Activated B cell treated with CpG ODN at 0.5 μM for 24 hours (primary cell): ENCODE data around the gene TNS2. TPM values are rescaled to one million over a fixed set of nuclear protein-coding genes. Genes with fewer than 3 reads are reported as not detected.
"Not testable (repeated sequence)": the region's sequence is repeated elsewhere in the genome, so short reads cannot be mapped to it uniquely, and the experiment has no call there.

ENCODE experiments used
- ATAC-seq: fragments of 200-7000 bp; cut with Tn5 transposase; one replicate; pipeline ENCODE4 v1.10.0; 2021; ENCODE audit warnings: low read depth, mild to moderate bottlenecking, moderate library complexity
- CTCF ChIA-PET: fragments of 350-600 bp; sonication (Branson Sonifier 250); formaldehyde crosslinking; loops from one replicate; lab custom pipeline; 2021; ENCODE audit warnings: antibody characterized with exemption; lab: Charles Lee
- POLR2A ChIA-PET: fragments of 350-600 bp; sonication (Branson Sonifier 250); formaldehyde crosslinking; loops from one replicate; lab custom pipeline; 2021; ENCODE audit warnings: antibody characterized with exemption; lab: Charles Lee
- DNase-seq: peaks from one replicate; pipeline ENCODE4 v3.0.0; 2022
- H3K27ac Mint-ChIP-seq: one replicate; pipeline ENCODE4 v1.8.0; 2020; ENCODE audit warnings: mixed read lengths
- H3K27me3 Mint-ChIP-seq: one replicate; pipeline ENCODE4 v1.8.0; 2021; ENCODE audit warnings: mixed read lengths
- H3K36me3 Mint-ChIP-seq: one replicate; pipeline ENCODE4 v1.8.0; 2021; ENCODE audit warnings: low read depth, mixed read lengths
- H3K4me1 Mint-ChIP-seq: one replicate; pipeline ENCODE4 v1.8.0; 2021; ENCODE audit warnings: mixed read lengths
- H3K4me3 Mint-ChIP-seq: one replicate; pipeline ENCODE4 v1.8.0; 2020; ENCODE audit warnings: mild to moderate bottlenecking, mixed read lengths
- H3K9me3 Mint-ChIP-seq: one replicate; pipeline ENCODE4 v1.8.0; 2020; ENCODE audit warnings: mixed read lengths
- CTCF ChIP-seq: fragments of 200-600 bp; IDR thresholded peaks from one replicate; pipeline ENCODE4 v1.8.0; 2022; ENCODE audit warnings: antibody characterized with exemption, mild to moderate bottlenecking
- intact Hi-C: fragments of 100-400 bp; cut with micrococcal nuclease; formaldehyde crosslinking; loops from one replicate; pipeline ENCODE4 v1.15.1; 2024
- total RNA-seq: library from RNA; stranded (reverse); gene quantifications from 2 replicates; pipeline ENCODE4 v1.2.3, GENCODE V29; 2022

TNS2 gene
- total RNA-seq, 1 donor from 2014 or later, result 1.5 TPM

GRCh38 chr12:53005215-53005985, 44.5 kb upstream of the TNS2 start:
- ChIA-PET POLR2A (interaction anchor here (0.6 to 1.8 kb wide), 17 partner anchors 33 to 1492 kb away, joined by 3 to 19 read pairs (median 5); partner anchors contain the start of genes ATF7, ATP5MC2, CBX5 and CSAD), CTCF (interaction anchor here (1.0 to 1.5 kb wide), 4 partner anchors 25 to 980 kb away, joined by 3 to 4 read pairs (median 4); no protein-coding TSS in a partner anchor)
- peak overlapping the region; percentile 98 for H3K4me3 Mint-ChIP-seq
- no peak for TF ChIP-seq CTCF
- H3K36me3 Mint-ChIP-seq, result peaks cover 36% of the 10 kb centered on the region
- H3K27ac Mint-ChIP-seq, result peak overlapping the region; percentile 98
- intact Hi-C loops, result loop anchor here (5.0 kb wide), 1 partner anchor 1492 kb away; the partner anchor contains the start of gene NCKAP1L
- DNase-seq (no peak), ATAC-seq (no peak)
- no peaks in the 10 kb centered on the region for H3K9me3 Mint-ChIP-seq
- peaks cover 47% of the 10 kb centered on the region for H3K4me1 Mint-ChIP-seq
- H3K27me3 Mint-ChIP-seq, result peaks cover 2% of the 10 kb centered on the region

- Mint-ChIP-seq H3K27ac (peak within 1 kb of the TSS; percentile 98), H3K36me3 (peaks cover 39% of the 10 kb centered on the region), H3K4me3 (peak within 1 kb of the TSS; percentile 98), H3K27me3 (peaks cover 1% of the 10 kb centered on the region), H3K9me3 (no peaks in the 10 kb centered on the region), H3K4me1 (peaks cover 51% of the 10 kb centered on the region)
- ChIA-PET CTCF (interaction anchor here (1.0 to 1.5 kb wide), 4 partner anchors 26 to 981 kb away, joined by 3 to 4 read pairs (median 4); no protein-coding TSS in a partner anchor), POLR2A (interaction anchor here (0.6 to 1.8 kb wide), 21 partner anchors 11 to 1616 kb away, joined by 3 to 19 read pairs (median 4); partner anchors contain the start of genes ATF7, ATP5MC2, CBX5 and CSAD)
- DNase-seq (peak; percentile 97), ATAC-seq (peak; percentile 90)
- intact Hi-C loops, result loop anchor here (1.0 to 5.0 kb wide), 8 partner anchors 41 to 1491 kb away; partner anchors contain the start of genes AAAS, CALCOCO1, CSAD and NCKAP1L
- TF ChIP-seq CTCF, result no peak
These were observed 43.7 kb upstream of the TNS2 start, which contains the start of gene EIF4B for GRCh38 chr12:53005986-53006809. Gene EIF4B (plus strand): TSS chr12:53006456. CDS start chr12:53006484, 28 bp downstream.

- Mint-ChIP-seq H3K9me3 (no peaks in the 10 kb centered on the region), H3K4me3 (peak overlapping the region; percentile 98), H3K27ac (peak overlapping the region; percentile 98), H3K4me1 (peaks cover 56% of the 10 kb centered on the region), H3K27me3 (no peaks in the 10 kb centered on the region), H3K36me3 (peaks cover 44% of the 10 kb centered on the region)
- TF ChIP-seq CTCF, result no peak
- peak; percentile 57 for DNase-seq
- ChIA-PET POLR2A (interaction anchor here (0.6 to 1.8 kb wide), 13 partner anchors 11 to 1273 kb away, joined by 3 to 19 read pairs (median 5); partner anchors contain the start of genes CBX5, CSAD, HNRNPA1 and NR4A1), CTCF (interaction anchor here (0.6 to 1.5 kb wide), 5 partner anchors 26 to 982 kb away, joined by 3 to 4 read pairs (median 3); no protein-coding TSS in a partner anchor)
- intact Hi-C loops, result loop anchor here (1.0 to 5.0 kb wide), 8 partner anchors 40 to 1490 kb away; partner anchors contain the start of genes AAAS, CALCOCO1, CSAD and NCKAP1L
- ATAC-seq, result peak; percentile 23
These were observed 43.0 kb upstream of the TNS2 start for GRCh38 chr12:53006810-53007309.

- ATAC-seq (no peak), DNase-seq (no peak)
- Mint-ChIP-seq H3K9me3 (no peaks in the 10 kb centered on the region), H3K27ac (peak overlapping the region; percentile 98), H3K4me1 (peaks cover 59% of the 10 kb centered on the region), H3K27me3 (no peaks in the 10 kb centered on the region), H3K4me3 (peak overlapping the region; percentile 98), H3K36me3 (peaks cover 47% of the 10 kb centered on the region)
- no peak for TF ChIP-seq CTCF
- ChIA-PET POLR2A (interaction anchor here (0.6 to 1.8 kb wide), 4 partner anchors 10 to 611 kb away, joined by 3 to 19 read pairs (median 6); no protein-coding TSS in a partner anchor), CTCF (interaction anchor here (0.6 kb wide), 1 partner anchor 923 kb away, joined by 3 read pairs; no protein-coding TSS in a partner anchor)
- intact Hi-C loops, result loop anchor here (2.0 to 5.0 kb wide), 4 partner anchors 39 to 1490 kb away; partner anchors contain the start of genes NCKAP1L and SPRYD3
These were observed 42.5 kb upstream of the TNS2 start for GRCh38 chr12:53007343-53007742.

GRCh38 chr12:53008760-53009159, 41.1 kb upstream of the TNS2 start:
- Mint-ChIP-seq H3K4me1 (peaks cover 65% of the 10 kb centered on the region), H3K36me3 (peaks cover 52% of the 10 kb centered on the region)
- ATAC-seq, H3K27me3 Mint-ChIP-seq, H3K27ac Mint-ChIP-seq, DNase-seq, POLR2A ChIA-PET, CTCF ChIA-PET, H3K9me3 Mint-ChIP-seq, H3K4me3 Mint-ChIP-seq: not testable (repeated sequence)
- intact Hi-C loops, result loop anchor here (5.0 kb wide), 1 partner anchor 1489 kb away; the partner anchor contains the start of gene NCKAP1L
